ENCODE results near the gene KRTAP21-1. TPM values are rescaled to one million over a fixed set of nuclear protein-coding genes. Genes with fewer than 3 reads are reported as not detected.

KRTAP21-1 gene
- total and polyA plus RNA-seq, 4 donors = not detected

DNA sequence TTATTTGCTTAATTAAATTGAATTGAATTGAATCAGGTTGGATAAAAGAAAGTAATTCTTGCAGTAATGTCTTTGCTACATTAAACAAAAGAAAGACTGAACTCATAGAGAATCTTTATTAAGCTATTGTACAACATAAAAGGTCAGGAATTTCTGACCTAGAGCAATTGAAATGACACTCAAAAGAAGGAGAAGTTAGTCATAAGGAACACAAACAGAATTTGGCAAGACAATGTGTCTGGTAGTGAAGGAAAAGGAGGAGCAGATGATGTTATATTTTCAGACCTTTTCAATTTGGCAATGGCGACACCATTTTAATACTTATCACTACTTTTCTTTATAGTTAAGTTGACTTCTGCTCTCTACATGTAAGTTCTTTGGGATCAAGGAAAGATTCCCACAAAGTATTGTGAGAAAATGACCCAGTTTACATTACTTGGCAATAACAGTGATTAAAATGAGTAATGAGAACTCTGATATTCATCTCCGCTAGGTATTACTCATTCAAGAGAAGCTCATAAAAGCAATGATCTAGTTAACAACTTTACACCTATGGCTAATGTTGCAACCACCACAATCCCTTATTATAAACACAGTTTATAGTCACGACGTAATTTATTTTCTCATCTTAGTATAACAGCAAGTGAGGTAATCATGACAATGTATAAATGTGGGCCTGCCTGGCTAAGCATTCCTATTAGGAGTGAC lies 14.7 kb upstream of the KRTAP21-1 start:
- Histone ChIP-seq H3K9ac (ENCODE audit: insufficient read depth in 1 of 2, low read length in 2 of 2) (no peak overlapping the region), H3K9me3 (ENCODE audit: control insufficient read depth in 4 of 4, insufficient read depth in 3 of 4, low read length in 3 of 4) (peaks cover 0 to 1% (median 0%) of the 10 kb centered on the region in 4 donors), H3K4me1 (ENCODE audit: control insufficient read depth in 5 of 5, insufficient read depth in 5 of 5, low read length in 5 of 5) (no peaks in the 10 kb centered on the region), H3K27me3 (ENCODE audit: control insufficient read depth in 3 of 3, insufficient read depth in 3 of 3, low read length in 2 of 3) (no peaks in the 10 kb centered on the region), H3K4me3 (no peak overlapping the region), H3K27ac (ENCODE audit: low read depth in 1 of 2, low read length in 1 of 2) (no peak overlapping the region), H3K36me3 (ENCODE audit: control insufficient read depth in 4 of 4, insufficient read depth in 4 of 4, low read length in 4 of 4) (no peaks in the 10 kb centered on the region)
- 92 to 93% methylated on average over 4 of the region's 4 CpGs for WGBS, 2 donors
- ATAC-seq (ENCODE audit: insufficient read depth, low FRiP score) (no peak), DNase-seq (no peak)
- TF ChIP-seq, protein P1, sequence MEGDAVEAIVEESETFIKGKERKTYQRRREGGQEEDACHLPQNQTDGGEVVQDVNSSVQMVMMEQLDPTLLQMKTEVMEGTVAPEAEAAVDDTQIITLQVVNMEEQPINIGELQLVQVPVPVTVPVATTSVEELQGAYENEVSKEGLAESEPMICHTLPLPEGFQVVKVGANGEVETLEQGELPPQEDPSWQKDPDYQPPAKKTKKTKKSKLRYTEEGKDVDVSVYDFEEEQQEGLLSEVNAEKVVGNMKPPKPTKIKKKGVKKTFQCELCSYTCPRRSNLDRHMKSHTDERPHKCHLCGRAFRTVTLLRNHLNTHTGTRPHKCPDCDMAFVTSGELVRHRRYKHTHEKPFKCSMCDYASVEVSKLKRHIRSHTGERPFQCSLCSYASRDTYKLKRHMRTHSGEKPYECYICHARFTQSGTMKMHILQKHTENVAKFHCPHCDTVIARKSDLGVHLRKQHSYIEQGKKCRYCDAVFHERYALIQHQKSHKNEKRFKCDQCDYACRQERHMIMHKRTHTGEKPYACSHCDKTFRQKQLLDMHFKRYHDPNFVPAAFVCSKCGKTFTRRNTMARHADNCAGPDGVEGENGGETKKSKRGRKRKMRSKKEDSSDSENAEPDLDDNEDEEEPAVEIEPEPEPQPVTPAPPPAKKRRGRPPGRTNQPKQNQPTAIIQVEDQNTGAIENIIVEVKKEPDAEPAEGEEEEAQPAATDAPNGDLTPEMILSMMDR (IDR thresholded peaks at IDR 0.05; ENCODE audit: control extremely low read depth, extremely low read depth) = no peak

DNA sequence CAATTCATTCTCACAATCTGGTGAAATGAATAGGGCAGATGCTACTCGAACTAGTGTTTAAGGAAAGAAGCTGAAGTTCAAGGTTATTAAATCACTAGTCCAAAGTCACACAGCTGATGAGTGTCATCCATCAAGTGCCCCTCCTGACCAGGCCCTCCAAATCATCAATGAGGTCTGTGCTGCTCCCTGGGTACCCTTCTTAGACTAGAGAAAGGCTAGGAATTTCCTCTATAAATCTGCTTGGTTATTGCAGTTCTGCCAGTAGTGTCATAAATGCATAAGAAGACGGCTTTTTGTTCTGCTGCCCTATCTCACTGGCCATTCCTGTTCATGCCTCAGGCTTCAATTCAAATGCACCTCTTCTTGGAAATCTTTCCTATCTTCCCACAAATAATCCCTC lies 5.5 kb upstream of the KRTAP21-1 start:
- H3K9ac ChIP-seq (ENCODE audit: insufficient read depth in 1 of 2, low read length in 2 of 2) = no peak overlapping the region
- H3K4me1 ChIP-seq (ENCODE audit: control insufficient read depth in 5 of 5, insufficient read depth in 5 of 5, low read length in 5 of 5) = no peaks in the 10 kb centered on the region
- H3K4me3 ChIP-seq = no peak overlapping the region
- H3K27me3 ChIP-seq (ENCODE audit: control insufficient read depth in 3 of 3, insufficient read depth in 3 of 3, low read length in 2 of 3) = no peaks in the 10 kb centered on the region
- DNase-seq = no peak
- TF ChIP-seq, protein P1 (IDR thresholded peaks at IDR 0.05; ENCODE audit: control extremely low read depth, extremely low read depth) = no peak
- H3K27ac ChIP-seq (ENCODE audit: low read depth in 1 of 2, low read length in 1 of 2) = no peak overlapping the region
- no peaks in the 10 kb centered on the region for H3K9me3 ChIP-seq (ENCODE audit: control insufficient read depth in 4 of 4, insufficient read depth in 3 of 4, low read length in 3 of 4)
- H3K36me3 ChIP-seq (ENCODE audit: control insufficient read depth in 4 of 4, insufficient read depth in 4 of 4, low read length in 4 of 4) = no peaks in the 10 kb centered on the region
- ATAC-seq (ENCODE audit: insufficient read depth, low FRiP score) = no peak
- WGBS, 2 donors = 75 to 88% methylated on average over 2 of the region's 2 CpGs

DNA sequence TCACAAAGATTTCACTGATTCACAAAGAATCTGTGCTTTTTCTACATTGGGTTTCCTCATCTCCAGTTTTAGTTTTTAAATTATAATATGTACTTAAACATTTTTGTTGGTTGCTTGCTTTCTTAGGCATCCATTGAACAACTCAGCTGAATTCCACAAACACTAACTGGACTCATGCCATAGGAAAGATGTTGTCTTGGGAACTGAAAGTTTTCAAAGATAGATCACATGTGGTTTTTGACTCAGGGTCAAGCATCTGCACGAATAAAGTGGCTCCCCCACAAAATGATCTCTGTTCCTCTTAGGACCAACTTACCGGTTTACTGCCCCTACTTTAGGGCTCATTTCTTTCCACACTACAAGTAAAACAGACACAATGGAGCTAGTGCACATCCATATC lies 3.1 kb upstream of the KRTAP21-1 start:
- no peaks in the 10 kb centered on the region for H3K36me3 ChIP-seq (ENCODE audit: control insufficient read depth in 4 of 4, insufficient read depth in 4 of 4, low read length in 4 of 4)
- ATAC-seq (ENCODE audit: insufficient read depth, low FRiP score) = no peak
- no peak overlapping the region for H3K9ac ChIP-seq (ENCODE audit: insufficient read depth in 1 of 2, low read length in 2 of 2)
- H3K27ac ChIP-seq (ENCODE audit: low read depth in 1 of 2, low read length in 1 of 2) = no peak overlapping the region
- WGBS, 2 donors = 63 to 74% methylated on average over 2 of the region's 2 CpGs
- peak in 2 of 3 donors; percentile 1 to 10 for DNase-seq
- TF ChIP-seq, protein P1 (IDR thresholded peaks at IDR 0.05; ENCODE audit: control extremely low read depth, extremely low read depth) = no peak
- H3K4me1 ChIP-seq (ENCODE audit: control insufficient read depth in 5 of 5, insufficient read depth in 5 of 5, low read length in 5 of 5) = no peaks in the 10 kb centered on the region
- H3K9me3 ChIP-seq (ENCODE audit: control insufficient read depth in 4 of 4, insufficient read depth in 3 of 4, low read length in 3 of 4) = peaks cover 0 to 2% (median 0%) of the 10 kb centered on the region in 4 donors
- H3K27me3 ChIP-seq (ENCODE audit: control insufficient read depth in 3 of 3, insufficient read depth in 3 of 3, low read length in 2 of 3) = no peaks in the 10 kb centered on the region
- H3K4me3 ChIP-seq = no peak overlapping the region

DNA sequence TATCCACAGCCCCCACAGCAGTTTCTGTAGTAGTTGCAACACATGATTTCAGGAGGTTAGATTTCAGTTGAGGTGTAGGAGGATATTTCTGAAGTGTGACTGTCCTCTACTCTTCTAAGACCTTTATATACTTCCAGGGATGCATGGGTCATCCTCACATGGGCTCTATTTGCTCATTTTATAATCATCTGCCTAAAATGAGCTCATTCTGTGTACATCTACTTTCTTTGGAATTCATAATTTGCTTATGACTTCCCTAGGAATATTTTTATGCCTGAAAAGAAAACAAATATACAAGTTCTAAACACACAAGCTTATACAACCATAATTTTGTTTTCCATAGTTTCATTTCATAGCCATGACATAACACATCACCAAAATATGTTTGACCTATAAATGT lies 8.1 kb downstream of the KRTAP21-1 start, which contains the start of gene KRTAP21-2:
KRTAP21-2 (minus strand) TSS at position 101 of the 400 bp plus-strand sequence; CDS start at position 44, 57 bp downstream.
- no peak within 1 kb of the TSS for H3K9ac ChIP-seq (ENCODE audit: insufficient read depth in 1 of 2, low read length in 2 of 2)
- DNase-seq (no peak), ATAC-seq (ENCODE audit: insufficient read depth, low FRiP score) (no peak)
- TF ChIP-seq, protein P1 (IDR thresholded peaks at IDR 0.05; ENCODE audit: control extremely low read depth, extremely low read depth) = no peak
- no peak within 1 kb of the TSS for H3K4me3 ChIP-seq
- no peaks in the 10 kb centered on the region for H3K27me3 ChIP-seq (ENCODE audit: control insufficient read depth in 3 of 3, insufficient read depth in 3 of 3, low read length in 2 of 3)
- H3K9me3 ChIP-seq (ENCODE audit: control insufficient read depth in 4 of 4, insufficient read depth in 3 of 4, low read length in 3 of 4) = no peaks in the 10 kb centered on the region
- no peaks in the 10 kb centered on the region for H3K36me3 ChIP-seq (ENCODE audit: control insufficient read depth in 4 of 4, insufficient read depth in 4 of 4, low read length in 4 of 4)
- no peaks in the 10 kb centered on the region for H3K4me1 ChIP-seq (ENCODE audit: control insufficient read depth in 5 of 5, insufficient read depth in 5 of 5, low read length in 5 of 5)
- H3K27ac ChIP-seq (ENCODE audit: low read depth in 1 of 2, low read length in 1 of 2) = no peak within 1 kb of the TSS
